C1 segment of cervical spinal cord (tissue), 14 donors: ENCODE results near the gene MYO1H.
A peak's percentile ranks its signal among the peaks of the same experiment; 100 is the strongest.
"Not testable (repeated sequence)": the region's sequence is repeated elsewhere in the genome, so short reads cannot be mapped to it uniquely, and the experiment has no call there.

Experiments used
- DNase-seq, 14 donors: peaks; one replicate each; lab custom pipeline; 2025; lab: John Stamatoyannopoulos, UW

Gene MYO1H

DNA sequence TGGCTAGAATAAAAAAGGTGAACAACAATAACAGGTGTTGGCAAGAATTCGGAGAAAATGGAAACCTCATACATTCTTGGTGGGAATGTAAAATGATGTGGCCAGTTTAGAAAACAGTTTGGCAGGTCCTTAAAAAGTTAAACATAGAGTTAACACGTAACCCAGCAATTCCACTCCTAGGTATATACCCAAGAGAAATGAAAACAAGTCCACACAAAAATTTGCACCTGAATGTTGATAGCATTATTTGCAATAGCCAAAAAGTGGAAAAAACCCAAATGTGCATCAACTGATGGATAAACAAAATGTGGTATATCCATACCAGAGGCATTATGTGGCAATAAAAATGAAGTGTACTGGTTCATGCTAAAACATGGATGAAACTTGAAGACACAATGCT, 2.3 kb upstream of the MYO1H start:
- no peak for DNase-seq

DNA sequence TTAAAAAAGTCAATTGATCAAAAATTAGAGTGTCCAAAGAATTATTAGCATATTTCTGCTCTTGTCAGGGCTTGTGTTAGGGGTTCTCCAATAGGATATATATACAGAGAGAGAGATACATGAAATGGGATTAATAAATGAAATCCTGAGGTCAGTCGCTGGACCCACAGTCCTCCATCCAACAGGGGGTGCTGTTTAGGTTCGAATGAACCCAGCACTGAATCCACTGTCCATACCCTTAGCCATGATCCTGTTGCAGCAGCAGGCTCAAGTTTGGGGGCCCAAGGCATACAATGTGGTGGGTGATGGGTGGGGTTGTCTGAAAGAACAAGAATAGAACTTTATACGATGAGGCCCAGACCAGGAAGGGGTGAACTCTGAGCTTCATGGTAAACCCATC, 780 bp upstream of the MYO1H start:
- DNase-seq: no peak

DNA sequence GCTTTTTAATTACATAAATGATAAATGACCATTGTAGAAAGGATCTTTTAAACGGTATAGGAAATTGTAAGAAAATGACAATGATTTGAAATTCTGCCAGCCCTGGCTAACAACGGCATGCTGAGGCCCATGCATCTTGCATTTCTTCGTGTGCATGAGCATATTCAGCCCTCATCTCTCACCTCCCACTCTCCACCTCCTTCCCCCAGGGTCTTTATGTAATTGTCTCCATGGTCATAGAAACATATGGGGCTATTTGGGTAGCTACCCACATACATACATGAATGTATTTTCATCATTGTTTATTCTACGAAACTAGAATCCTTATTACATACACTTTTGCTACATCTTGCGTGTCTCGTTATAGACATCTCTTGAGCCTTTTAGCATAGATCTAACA, 4.5 kb downstream of the MYO1H start:
- DNase-seq: no peak

DNA sequence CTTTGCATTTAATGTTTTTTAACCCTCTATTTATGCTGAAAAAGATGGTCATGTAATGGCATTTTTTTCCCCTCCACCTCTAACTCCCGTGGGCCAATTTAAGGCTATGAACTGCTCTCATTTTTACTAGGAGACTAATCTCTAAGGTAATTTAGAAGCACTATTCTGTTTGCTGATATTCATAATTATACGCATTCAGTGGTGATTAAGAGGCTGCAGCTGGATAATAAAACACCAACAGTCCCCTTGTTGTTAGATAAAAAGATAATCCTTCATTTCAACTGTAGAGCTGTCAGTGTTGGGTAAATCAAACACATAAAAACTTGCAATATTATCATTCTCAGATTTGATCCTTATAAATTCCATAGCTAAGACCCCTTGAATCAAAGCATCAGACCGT, 8.9 kb downstream of the MYO1H start:
- DNase-seq: no peak

DNA sequence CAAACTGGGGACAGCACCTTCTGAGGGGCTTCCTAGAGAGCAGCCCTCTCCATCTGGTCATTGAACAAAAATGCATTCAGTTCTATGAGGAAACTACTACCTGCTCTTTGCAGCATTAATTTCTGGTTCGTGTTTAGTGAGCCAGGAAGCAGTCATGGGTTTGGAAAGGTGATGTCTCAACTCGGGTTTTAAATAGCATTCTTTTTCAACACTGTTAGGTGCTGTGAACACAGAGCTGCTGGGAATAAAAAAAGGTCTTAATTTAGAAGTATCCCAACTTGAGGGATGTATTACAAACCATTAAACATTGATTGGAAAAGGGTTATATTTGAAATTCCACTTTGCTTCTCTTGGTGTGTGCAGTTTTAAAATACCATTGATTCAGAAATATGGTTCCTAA, 9.3 kb downstream of the MYO1H start:
- DNase-seq: no peak

DNA sequence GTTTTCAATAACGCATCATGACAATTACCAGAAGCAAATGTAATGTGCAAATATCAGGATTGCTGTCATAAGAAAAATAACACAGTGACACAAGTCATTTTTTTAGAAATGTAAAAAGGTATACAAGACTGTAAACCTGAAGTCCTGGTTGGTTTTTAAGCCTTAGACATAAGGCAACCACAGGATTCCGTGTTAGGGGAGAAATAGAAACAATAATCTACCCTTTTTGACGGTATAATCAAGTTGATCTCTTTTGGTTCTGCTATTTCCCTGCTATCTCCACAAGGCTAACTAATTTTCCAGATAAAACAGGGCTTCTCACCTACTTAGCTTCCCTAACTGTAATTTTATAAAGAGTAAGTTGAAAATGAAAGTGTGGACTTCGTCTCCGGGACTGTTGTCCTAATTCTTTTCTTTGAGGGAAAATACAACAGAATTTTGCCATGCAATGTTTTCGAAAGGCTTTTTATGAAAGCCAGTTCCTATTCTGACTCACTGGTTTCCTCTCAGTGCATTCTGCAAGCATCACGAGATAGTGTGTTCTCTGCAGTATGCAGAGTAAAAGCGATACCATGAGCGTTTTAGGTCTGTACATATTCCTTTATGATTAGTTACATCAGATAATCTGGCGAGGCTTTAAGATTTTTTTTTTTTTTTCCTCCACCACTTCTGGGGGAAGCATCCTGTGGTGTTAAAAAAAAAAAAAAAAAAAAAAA, 10.6 kb downstream of the MYO1H start:
- DNase-seq: no peak

DNA sequence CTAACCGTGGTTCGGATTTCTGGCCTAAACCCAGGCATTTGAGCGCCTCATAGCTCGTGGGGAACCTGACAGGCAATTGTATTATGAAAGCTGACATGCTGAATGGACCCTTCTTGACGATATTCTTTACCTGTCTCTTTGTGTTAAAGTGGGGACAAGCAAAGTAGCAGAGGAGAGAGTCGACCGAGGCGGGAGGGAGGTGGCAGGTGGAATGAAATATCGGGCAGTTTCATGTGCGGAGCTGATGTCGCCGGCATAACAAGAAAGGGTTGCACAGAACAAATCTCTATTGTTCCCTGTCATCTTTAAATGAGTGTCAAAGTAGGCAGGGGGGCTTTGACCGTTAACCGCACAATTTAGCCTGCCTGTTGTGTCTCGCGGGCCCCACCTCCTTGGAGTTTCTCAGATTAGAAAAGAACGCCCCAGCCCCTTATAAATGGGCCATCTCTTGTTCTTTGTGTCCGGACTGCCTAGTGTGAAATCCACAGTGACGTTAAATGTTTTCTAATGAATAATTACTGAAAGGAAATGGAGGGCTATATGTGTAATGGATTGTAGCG, 11.5 kb downstream of the MYO1H start:
- DNase-seq: no peak

DNA sequence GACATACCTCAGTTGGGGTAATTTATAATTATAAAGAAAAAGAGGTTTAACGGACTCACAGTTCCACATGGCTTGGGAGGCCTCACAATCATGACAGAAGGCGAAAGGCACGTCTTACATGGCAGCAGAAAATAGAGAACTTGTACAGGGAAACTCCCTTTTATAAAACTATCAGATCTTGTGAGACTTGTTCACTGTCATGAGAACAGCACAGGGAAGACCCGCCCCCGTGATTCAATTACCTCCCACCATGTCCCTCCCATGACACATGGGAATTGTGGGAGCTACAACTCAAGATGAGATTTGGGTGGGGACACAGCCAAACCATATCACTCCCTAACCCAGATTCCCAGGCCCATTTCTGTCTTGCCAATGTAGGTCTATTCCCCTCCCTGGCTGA, 22.1 kb downstream of the MYO1H start:
- DNase-seq: no peak

DNA sequence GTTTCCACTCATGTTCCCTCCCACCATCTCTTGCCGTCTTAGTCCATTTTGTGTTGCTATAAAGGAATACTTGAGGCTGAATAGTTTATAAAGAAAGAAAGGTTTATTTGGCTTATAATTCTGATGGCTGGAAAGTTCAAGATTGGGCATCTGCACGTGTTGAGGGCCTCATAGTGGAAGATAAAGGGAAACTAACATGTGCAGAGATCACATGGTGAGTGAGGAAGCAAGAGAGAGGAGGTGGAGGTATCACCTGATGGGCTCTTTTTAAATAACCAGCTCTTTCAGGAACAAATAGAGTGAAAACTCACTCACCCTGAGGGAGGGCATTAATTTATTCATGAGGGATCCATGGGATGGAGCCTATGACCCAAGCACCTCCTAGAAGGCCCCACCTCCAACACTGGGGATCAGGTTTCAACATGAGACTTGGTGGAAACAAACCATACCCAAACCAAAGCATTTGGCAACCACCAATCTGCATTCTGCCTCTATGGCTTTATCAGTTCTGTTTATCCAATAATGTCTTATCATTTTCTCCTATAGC, 29.5 kb downstream of the MYO1H start:
- no peak for DNase-seq

DNA sequence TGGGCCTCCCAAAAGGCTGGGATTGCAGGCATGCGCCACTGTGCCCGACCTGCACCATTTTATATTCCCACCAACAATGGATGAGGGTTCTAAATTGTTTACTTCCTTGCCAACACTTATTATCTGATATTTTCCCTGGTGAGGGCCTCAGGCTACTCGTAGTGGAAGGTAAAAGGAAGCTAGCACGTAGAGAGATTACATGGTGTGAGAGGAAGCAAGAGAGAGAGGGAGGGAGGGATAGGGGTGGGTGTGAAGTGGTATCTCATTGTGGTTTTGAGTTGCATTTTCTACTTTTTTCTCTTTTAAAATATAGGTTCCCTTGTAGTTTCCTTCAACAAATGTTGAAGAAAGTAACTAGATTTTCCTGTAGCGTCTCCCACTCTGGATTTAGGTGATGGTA, 30.9 kb downstream of the MYO1H start:
- no peak for DNase-seq

DNA sequence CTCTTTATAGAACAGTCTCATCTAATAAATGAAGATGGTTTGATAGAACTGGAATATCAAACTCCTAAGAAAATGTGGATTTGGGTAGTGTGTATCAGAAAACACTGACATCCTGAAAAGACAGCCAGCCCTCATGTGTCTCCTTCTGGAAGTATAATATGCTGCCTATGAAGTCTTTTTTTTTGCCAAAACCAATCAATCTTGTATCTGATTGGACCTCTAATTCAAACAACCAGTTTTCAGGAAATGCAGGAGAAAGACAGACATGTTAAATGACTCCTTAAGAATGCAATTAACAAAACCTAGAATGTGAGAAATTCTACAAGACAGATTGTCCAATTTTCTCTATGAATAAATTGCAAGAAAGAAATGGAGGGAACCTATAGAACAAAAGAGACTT, 34.3 kb downstream of the MYO1H start:
- no peak for DNase-seq

DNA sequence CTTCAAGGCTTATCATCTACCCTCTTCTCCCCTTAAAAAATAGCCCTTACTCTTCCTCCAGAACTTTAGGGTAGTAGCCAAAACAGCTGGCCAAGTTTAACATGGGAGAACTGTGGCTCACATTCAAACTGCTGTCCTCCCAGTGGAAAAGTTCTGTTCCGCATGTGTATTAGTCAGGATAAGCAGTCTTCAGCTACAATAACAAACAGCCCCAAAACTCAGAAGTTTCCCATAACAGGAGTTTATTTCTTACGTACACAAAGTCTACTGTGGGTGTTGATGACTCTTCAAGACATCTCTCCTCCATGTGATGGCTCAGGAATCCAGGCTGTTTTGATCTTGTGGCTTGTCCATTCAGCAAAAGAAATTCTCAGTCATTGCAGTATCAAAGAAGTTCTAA, 35.5 kb downstream of the MYO1H start:
- no peak for DNase-seq

DNA sequence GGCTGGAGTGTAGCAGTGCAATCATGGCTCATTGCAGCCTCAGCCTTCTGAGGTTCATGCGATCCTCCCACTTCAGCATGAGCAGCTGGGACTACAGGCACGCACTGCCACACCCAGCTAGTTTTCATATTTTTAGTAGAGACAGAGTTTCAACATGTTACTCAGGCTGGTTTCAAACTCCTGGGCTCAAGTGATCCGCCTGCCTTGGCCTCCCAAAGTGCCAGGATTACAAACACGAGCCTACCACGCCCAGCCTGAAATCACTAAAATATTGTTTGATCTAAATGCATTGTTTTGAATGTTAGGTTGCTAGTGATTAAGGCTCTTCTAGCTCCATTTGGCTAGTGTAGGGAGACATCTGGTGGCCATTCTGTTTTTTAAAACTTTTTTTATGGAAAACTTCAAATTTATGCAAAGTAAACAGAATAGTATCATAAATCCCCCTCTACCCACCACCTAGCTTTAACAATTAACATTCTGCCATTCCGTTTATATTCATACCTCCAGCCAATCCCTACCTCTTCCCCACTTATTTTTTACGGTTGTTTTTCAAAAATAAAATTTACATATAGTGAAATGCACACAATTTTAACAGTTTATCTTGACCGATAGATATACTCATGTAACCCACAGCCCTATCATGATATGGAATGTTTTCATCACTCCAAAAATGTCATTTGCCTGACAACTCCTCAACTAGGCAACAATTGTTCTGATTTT, 37.8 kb downstream of the MYO1H start:
- peak in 2 of 14 donors; percentile 1 to 4 for DNase-seq

DNA sequence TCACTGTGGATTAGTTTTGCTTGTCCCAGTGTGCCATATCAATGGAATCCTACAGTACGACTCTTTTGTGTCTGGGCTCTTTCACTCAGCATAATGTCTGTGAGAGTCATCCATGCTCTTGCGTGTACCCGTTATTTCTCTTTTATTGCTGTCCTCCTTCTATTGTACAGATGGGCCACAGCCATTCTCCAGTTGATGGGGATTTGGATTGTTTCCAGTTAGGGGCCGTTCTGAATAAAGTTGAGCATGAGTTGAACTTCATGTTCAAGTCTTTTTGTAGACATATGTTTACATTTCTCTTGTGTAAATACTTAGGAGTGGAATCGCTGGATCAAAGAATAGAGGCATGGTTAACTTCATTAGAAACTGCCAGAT, 38.3 kb downstream of the MYO1H start:
- no peak for DNase-seq

DNA sequence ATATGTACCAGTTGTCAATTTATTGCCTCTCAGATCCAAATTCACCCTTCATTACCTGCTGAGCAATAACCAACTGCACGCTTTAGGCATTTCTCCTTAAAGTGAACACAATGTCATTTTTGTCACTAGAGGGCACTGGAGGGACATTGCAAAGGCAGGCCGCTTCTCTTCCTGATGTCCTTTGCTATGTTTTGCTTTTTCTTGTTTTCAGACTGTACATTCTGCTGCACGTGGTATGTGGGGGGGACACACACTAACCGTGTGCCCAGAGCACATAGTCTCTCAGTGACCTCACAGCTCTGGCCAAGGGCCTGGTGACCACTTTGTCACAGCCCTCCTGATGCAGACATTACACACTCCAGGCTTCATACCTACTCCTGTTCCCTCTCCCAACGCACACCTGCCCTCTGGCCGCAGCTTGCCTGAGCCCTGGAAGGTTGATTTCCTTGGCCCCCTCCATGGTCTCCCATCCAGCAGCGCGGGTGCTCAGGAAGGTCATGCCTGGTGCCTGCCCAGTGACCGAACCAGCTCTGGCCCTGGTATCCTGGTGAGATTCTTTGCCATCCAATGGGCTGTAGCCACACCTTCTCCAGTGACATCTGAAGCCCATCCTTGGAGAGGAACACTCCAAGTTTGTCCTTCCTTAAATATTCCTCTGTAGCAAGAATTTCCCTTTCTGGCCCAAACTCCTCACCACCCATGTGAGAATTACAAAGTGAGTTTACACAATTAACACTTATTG, 39.9 kb downstream of the MYO1H start:
- DNase-seq: peak in 2 of 14 donors; percentile 13

DNA sequence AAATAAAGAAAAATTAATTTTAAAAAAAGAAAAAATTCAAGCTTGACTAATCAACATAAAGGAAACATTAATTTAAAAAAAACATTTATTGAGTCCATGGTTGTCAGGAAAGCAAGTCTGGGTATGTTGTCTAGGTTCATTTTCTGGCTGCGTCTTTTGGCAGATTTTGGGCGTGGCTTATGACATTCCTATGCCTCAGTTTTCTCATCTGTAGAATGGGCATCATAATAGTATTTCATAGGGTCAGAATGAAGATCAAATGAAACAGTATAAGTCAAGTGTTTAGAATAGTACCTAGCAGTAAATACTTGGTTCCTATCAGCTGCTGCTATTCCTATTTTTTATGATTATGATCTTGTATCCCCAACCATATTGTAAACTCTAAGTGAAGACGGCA, 40.5 kb downstream of the MYO1H start:
- no peak for DNase-seq

DNA sequence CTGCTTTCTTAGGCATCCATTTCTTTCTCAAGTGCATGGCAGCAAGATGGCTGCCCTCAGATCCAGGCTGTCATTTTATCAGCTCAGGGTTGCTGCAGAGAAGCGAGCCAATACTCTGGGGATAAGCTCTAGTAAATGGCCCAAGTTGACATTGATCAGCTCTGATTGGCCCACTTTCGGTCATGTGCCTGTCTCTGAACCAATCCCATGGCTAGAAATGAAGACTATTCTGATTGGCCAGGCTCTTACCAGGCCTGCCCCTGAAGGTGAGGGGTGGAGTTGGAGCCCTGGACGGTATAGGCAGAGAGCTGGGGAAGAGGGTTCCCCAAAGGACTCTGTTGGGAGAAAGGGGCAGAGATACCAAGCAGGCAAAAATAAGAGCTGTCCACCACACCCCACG, 41.4 kb downstream of the MYO1H start:
- DNase-seq: no peak

DNA sequence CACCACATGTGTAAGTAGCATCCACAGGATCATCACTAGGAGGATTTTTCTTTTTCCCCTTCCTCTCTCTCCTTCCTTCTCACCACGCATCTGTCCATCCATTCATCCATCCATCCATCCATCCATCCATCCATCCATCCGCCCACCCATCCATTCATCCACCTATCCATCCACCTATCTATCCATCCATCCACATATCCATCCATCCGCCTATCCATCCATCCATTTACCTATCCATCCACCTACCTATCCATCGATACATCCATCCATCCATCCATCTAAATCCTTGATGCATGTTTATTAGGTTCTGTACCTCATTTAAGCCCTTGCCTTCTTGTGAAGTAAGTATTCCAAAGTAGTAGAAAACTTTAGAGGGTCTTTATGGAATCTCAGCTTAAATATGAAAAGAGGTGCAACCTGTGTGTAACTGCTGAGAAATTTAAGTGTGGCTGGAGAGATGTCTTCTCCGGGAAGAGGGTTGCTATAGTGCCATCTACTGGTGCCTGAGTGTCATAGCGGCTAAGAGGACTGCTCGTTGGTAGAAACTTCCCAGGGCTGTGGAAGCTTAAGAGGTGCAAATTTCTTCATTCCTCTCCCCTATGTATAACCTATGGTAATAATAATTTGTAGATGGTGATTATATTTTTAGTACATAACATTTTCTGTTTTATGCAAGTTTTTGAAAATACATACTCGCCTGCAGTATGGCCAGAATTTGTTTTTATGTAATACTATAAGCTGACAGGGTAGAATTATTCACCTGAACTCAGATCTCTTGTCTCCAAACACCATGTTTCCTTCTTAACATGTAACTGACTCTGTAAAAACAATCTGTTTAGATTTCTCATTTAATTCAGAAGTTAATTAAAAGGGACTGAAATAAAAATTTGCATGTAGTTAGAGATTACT, 46.0 kb downstream of the MYO1H start:
- no peak for DNase-seq

DNA sequence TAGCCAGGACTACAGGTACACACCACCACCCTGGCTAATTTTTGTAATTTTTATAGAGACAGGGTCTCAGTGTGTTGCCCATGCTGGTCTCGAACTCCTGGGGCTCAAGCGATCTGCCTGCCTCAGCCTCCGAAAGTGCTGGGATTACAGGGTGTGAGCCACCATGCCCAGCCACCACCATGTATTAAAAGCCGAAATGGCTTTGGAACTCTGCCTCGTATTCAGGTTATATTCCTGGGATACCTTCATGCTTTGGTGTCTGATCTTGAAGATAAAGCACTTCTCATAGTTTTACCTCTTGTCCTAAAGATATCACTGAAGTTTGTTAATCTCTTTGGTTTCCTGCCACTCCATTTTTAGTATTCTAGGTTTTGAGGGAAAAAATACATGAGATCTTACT, 47.2 kb downstream of the MYO1H start:
- DNase-seq: no peak

DNA sequence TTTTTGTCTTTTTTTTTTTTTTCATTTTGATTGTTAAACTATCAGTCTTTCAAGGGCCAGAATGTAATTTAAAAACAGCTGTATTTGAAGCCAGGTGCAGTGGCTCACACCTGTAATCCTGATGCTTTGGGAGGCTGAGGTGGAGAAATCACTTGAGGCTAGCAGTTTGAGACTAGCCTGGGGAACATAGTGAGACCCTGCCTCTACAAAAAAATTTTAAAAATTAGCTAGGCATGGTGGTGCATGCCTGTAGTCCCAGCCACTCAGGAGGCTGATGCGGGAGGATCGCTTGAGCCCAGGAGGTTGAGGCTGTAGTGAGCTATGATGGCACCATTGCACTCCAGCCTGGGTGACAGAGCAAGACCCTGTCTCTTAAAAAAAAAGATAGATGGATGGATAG, 57.1 kb downstream of the MYO1H start:
- not testable (repeated sequence) for DNase-seq

DNA sequence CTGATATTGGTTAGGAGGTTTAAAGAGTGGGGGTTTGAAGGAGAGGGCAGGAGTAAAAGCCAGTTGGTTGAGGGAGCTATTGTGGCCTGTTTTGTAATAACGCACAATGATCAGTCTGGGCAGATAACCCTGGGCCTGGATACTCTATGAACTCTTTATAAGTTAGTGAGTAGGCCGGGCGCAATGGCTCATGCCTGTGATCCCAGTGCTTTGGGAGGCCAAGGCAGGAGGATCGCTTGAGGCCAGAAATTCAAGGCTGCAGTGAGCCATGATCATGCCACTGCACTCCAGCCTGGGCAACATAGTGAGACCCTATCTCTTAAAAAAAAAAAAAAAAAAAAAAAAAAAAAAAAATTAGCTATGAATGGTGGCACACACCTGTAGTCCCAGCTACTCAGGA, 58.4 kb downstream of the MYO1H start:
- DNase-seq: not testable (repeated sequence)
